ENCODE results near the gene RNF5.

GRCh38 chr6:32188381-32189068 lies 10.3 kb downstream of the RNF5 start:
- TF ChIP-seq POLR2AphosphoS5 (IDR thresholded peaks at IDR 0.05; ENCODE audit: low read depth, low read length) (no peak), POLR2A (IDR thresholded peaks at IDR 0.05; ENCODE audit: low read depth, low read length) (no peak)

Data from GM12892 (cell line).